NCI-H1694 (cell line): Measurements from ENCODE around the gene WDR1.

Experiments
- DNase-seq: peaks from one replicate; lab custom pipeline; 2025; lab: John Stamatoyannopoulos, UW

WDR1 gene

GRCh38 chr4:10085386-10085785, 31.2 kb downstream of the WDR1 start:
- no peak for DNase-seq

GRCh38 chr4:10084651-10085358, 31.8 kb downstream of the WDR1 start:
- DNase-seq, result no peak

GRCh38 chr4:10083861-10084641, 32.5 kb downstream of the WDR1 start:
- no peak for DNase-seq

GRCh38 chr4:10083331-10083771, 33.2 kb downstream of the WDR1 start:
- no peak for DNase-seq

GRCh38 chr4:10082459-10083272, 33.9 kb downstream of the WDR1 start:
- DNase-seq, result no peak

- DNase-seq, result no peak
Measured at GRCh38 chr4:10082047-10082446, 34.6 kb downstream of the WDR1 start.

GRCh38 chr4:10081218-10081606, 35.4 kb downstream of the WDR1 start:
- DNase-seq, result no peak

GRCh38 chr4:10080589-10081217, 35.9 kb downstream of the WDR1 start:
- no peak for DNase-seq

- DNase-seq, result no peak
Measured at GRCh38 chr4:10079912-10080588, 36.5 kb downstream of the WDR1 start.

- no peak for DNase-seq
Measured at GRCh38 chr4:10079256-10079655, 37.3 kb downstream of the WDR1 start.

- DNase-seq, result no peak
Measured at GRCh38 chr4:10078481-10079233, 37.9 kb downstream of the WDR1 start.

- DNase-seq, result no peak
Measured at GRCh38 chr4:10077483-10078335, 38.9 kb downstream of the WDR1 start.

GRCh38 chr4:10077076-10077475, 39.5 kb downstream of the WDR1 start:
- DNase-seq, result no peak

- DNase-seq, result no peak
Measured at GRCh38 chr4:10075953-10076391, 40.6 kb downstream of the WDR1 start.

GRCh38 chr4:10075158-10075863, 41.3 kb downstream of the WDR1 start:
- no peak for DNase-seq

- DNase-seq, result peak; percentile 55
Measured at GRCh38 chr4:10074767-10075105, 41.9 kb downstream of the WDR1 start.

GRCh38 chr4:10074076-10074766, 42.4 kb downstream of the WDR1 start:
- DNase-seq, result no peak

- no peak for DNase-seq
Measured at GRCh38 chr4:10072420-10073017, 44.1 kb downstream of the WDR1 start.
